Prostate gland (tissue), 2 donors: Measurements from ENCODE around the gene NTM. TPM values are rescaled to one million over a fixed set of nuclear protein-coding genes. Genes with fewer than 3 reads are reported as not detected.

Experiments
- DNase-seq: peaks from one replicate; pipeline ENCODE4 v3.0.0-alpha.2; 2019; ENCODE audit warnings: low spot score
- H3K27ac ChIP-seq, 2 donors: fragments of 200-600 bp; sonication (generic); 2 replicates each; pipeline ENCODE4 v1.5.1; 2017 to 2019
- H3K27me3 ChIP-seq: fragments of 200-600 bp; sonication (generic); replicated peaks from 2 replicates; pipeline ENCODE4 v1.5.1; 2019; ENCODE audit not compliant: insufficient read depth
- H3K36me3 ChIP-seq, 2 donors: fragments of 200-600 bp; sonication (generic); 1 replicate in 1 of 2; 2 replicates in 1 of 2; pipeline versions ENCODE4 v1.5.1 to v1.8.1; 2017 to 2019
- H3K4me1 ChIP-seq: fragments of 200-600 bp; sonication (generic); replicated peaks from 2 replicates; pipeline ENCODE4 v1.5.1; 2019
- H3K4me3 ChIP-seq, 2 donors: fragments of 200-600 bp; sonication (generic); 2 replicates each; pipeline ENCODE4 v1.5.1; 2017 to 2019
- H3K9me3 ChIP-seq: fragments of 200-600 bp; sonication (generic); 2 replicates; pipeline ENCODE4 v1.5.1; 2017
- POLR2A ChIP-seq: fragments of 450-650 bp; IDR thresholded peaks from one replicate; pipeline ENCODE4 v1.6.1; 2016; ENCODE audit warnings: antibody characterized with exemption, mild to moderate bottlenecking
- POLR2AphosphoS5 ChIP-seq: sonication (generic); formaldehyde crosslinking; IDR thresholded peaks from one replicate; pipeline ENCODE4 v1.6.1; 2017; ENCODE audit warnings: antibody characterized with exemption
- WGBS: methylation state at CpG from one replicate; pipeline ENCODE4 v1.1.5; 2018; 5-methylcytosine and 5-hydroxymethylcytosine counted together
- intact Hi-C: fragments of 100-400 bp; cut with DNase I; formaldehyde crosslinking; loops from one replicate; pipeline ENCODE4 v1.14.2; 2022
- total RNA-seq, 2 donors: library from RNA; depleted of rRNA; stranded (reverse); fragments of >200 nt; gene quantifications; one replicate each; pipeline ENCODE4 v1.1.0, GENCODE V29; 2016
- TF ChIP-seq, protein P1 (sequence below), 4 experiments: fragments of 200-600 bp in 2 of 4; fragments of 450-650 bp in 2 of 4; sonication (generic) in 2 of 4; IDR thresholded peaks; 1 replicate in 3 of 4; 2 replicates in 1 of 4; pipeline ENCODE4 v1.5.1; 2016 to 2019; ENCODE audit warnings: antibody characterized with exemption in 4 of 4, mild to moderate bottlenecking in 2 of 4, moderate library complexity in 2 of 4

Gene NTM
- total RNA-seq, 2 donors from 2014 or later, result 7.4 TPM; not detected in 1

- no peaks in the 10 kb centered on the region for H3K9me3 ChIP-seq
- no peaks in the 10 kb centered on the region for H3K27me3 ChIP-seq
- DNase-seq, result no peak
- H3K36me3 ChIP-seq, result no peaks in the 10 kb centered on the region
- no peak overlapping the region for H3K27ac ChIP-seq
- 64% methylated on average over 4 of the region's 4 CpGs for WGBS
- no peaks in the 10 kb centered on the region for H3K4me1 ChIP-seq
- intact Hi-C loops, result no loop called here
- TF ChIP-seq POLR2AphosphoS5 (no peak), POLR2A (no peak)
- TF ChIP-seq, protein P1, sequence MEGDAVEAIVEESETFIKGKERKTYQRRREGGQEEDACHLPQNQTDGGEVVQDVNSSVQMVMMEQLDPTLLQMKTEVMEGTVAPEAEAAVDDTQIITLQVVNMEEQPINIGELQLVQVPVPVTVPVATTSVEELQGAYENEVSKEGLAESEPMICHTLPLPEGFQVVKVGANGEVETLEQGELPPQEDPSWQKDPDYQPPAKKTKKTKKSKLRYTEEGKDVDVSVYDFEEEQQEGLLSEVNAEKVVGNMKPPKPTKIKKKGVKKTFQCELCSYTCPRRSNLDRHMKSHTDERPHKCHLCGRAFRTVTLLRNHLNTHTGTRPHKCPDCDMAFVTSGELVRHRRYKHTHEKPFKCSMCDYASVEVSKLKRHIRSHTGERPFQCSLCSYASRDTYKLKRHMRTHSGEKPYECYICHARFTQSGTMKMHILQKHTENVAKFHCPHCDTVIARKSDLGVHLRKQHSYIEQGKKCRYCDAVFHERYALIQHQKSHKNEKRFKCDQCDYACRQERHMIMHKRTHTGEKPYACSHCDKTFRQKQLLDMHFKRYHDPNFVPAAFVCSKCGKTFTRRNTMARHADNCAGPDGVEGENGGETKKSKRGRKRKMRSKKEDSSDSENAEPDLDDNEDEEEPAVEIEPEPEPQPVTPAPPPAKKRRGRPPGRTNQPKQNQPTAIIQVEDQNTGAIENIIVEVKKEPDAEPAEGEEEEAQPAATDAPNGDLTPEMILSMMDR (IDR thresholded peaks at IDR 0.05), result no peak
- H3K4me3 ChIP-seq, result no peak overlapping the region
These were observed 749.2 kb downstream of the NTM start for GRCh38 chr11:132119573-132119972.

DNA sequence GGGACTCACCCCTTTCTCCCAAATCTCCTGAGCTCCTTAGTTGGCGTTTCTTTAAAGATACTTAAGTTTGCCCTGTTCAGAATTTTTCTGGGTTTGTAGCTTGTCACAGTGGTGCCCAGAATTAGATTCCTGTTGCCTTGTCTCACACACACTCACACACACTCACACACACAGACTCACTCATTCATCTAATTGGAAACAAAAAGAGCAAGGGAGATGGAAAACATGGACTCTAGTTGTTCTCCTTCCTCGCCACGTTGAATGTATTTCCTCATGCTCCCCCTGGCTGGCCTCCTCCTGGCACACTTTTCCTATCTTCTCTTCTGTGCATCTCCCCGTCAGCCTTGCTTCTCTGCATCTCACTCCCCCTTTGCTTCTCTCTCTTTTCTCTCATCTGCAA, 752.3 kb downstream of the NTM start:
- no peak overlapping the region for H3K4me3 ChIP-seq
- no peaks in the 10 kb centered on the region for H3K9me3 ChIP-seq
- H3K27me3 ChIP-seq, result no peaks in the 10 kb centered on the region
- H3K4me1 ChIP-seq, result no peaks in the 10 kb centered on the region
- DNase-seq, result no peak
- TF ChIP-seq POLR2A, result no peak
- TF ChIP-seq, protein P1 (IDR thresholded peaks at IDR 0.05), result no peak
- TF ChIP-seq POLR2AphosphoS5, result no peak
- H3K27ac ChIP-seq, result no peak overlapping the region
- intact Hi-C loops, result no loop called here
- WGBS, result 75% methylated on average over 4 of the region's 4 CpGs
- H3K36me3 ChIP-seq, result no peaks in the 10 kb centered on the region

DNA sequence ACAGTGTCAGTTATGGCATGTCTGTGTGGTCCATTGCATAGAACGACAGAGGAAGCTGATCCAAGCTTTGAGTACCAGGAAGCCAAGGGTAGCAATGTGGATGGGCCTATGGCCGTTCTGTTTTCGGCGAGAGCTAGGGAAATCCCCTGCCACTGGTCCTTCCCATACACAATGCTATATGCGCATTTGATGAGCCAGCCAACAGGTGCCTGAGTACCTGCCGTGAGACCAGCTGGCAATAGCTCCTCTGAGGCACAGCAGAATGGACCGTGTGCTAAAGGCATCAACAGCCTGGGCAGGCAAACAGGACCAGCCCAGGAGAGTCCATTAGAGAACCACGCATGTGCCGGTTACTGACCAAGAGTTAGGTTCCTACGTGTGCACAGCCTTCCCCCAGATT, 753.0 kb downstream of the NTM start:
- H3K27me3 ChIP-seq, result no peaks in the 10 kb centered on the region
- no peaks in the 10 kb centered on the region for H3K4me1 ChIP-seq
- 79% methylated on average over 10 of the region's 10 CpGs for WGBS
- H3K27ac ChIP-seq, result no peak overlapping the region
- H3K4me3 ChIP-seq, result no peak overlapping the region
- TF ChIP-seq POLR2A (no peak), POLR2AphosphoS5 (no peak)
- TF ChIP-seq, protein P1 (IDR thresholded peaks at IDR 0.05), result no peak
- H3K36me3 ChIP-seq, result no peaks in the 10 kb centered on the region
- DNase-seq, result no peak
- intact Hi-C loops, result no loop called here
- no peaks in the 10 kb centered on the region for H3K9me3 ChIP-seq

DNA sequence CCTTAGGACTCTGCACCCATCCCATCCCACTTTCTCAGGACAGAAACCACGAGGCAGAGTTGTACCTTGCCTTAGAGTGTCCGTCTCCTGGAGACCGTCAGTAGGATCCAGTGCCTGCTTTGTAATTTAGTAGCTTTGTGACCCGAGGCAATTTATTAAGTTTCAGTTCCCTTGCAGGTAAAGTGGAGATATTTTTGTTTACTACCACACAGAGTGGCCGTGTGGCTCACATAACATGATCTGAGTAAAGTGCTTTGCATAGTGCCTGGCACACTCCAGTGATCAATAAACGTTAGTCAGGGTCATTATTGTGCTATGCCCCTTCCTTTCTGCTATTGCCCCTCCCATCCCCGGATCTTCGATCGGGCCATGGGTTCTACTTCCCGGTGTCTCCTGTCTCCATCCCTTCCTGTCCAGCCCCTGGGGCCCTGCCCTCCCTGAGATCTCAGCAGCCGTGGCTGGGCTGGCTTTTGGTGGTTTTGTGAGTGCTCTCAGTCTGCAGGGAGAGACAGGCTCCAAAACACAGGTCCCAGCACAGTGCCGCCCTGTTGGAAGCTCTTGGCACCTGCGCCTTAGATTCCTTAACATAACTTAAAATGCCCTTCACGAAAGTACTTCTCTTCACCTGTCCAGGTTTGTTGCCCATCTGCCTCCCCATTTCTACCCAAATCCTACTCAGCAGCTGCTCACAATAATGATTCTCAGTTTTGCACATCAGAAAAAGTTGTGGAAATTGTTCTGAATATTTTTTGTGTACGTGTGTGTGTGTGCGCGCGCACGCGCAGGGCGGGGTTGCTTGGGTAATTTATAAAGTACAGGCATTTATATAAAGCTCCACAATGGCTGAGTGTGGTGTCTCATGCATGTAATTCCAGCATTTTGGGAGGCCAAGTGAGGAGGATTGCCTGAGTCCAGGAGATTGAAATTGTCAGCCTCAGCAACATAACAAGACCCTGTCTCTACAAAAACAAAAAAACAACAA, 753.7 kb downstream of the NTM start:
- Histone ChIP-seq H3K4me3 (no peak overlapping the region), H3K4me1 (no peaks in the 10 kb centered on the region), H3K9me3 (no peaks in the 10 kb centered on the region), H3K27me3 (no peaks in the 10 kb centered on the region), H3K27ac (no peak overlapping the region), H3K36me3 (no peaks in the 10 kb centered on the region)
- intact Hi-C loops, result no loop called here
- 76% methylated on average over 21 of the region's 21 CpGs for WGBS
- no peak for DNase-seq
- TF ChIP-seq, protein P1 (IDR thresholded peaks at IDR 0.05), result no peak
- TF ChIP-seq POLR2A, result no peak
- no peak for TF ChIP-seq POLR2AphosphoS5
